Upper lobe of left lung (tissue), 6 donors: Measurements from ENCODE around the gene B4GALT1. TPM values are rescaled to one million over a fixed set of nuclear protein-coding genes. Genes with fewer than 3 reads are reported as not detected.

Source experiments
- ATAC-seq, 2 donors: fragments of 200-7000 bp; cut with Tn5 transposase; one replicate each; pipeline ENCODE4 v1.9.1; 2022; ENCODE audit warnings: mild to moderate bottlenecking in 2 of 2, moderate library complexity in 2 of 2; ENCODE audit not compliant: low FRiP score in 2 of 2
- DNase-seq, 2 donors: peaks; one replicate each; pipeline ENCODE4 v3.0.0-alpha.2; 2019 to 2020
- H3K27ac ChIP-seq, 4 donors: fragments of 200-600 bp; sonication (generic); one replicate each; pipeline ENCODE4 v1.5.1; 2016 to 2019
- H3K27me3 ChIP-seq, 4 donors: fragments of 200-600 bp; sonication (generic); one replicate each; pipeline ENCODE4 v1.5.1; 2017 to 2019
- H3K36me3 ChIP-seq, 4 donors: fragments of 200-600 bp; sonication (generic); one replicate each; pipeline ENCODE4 v1.5.1; 2016 to 2019
- H3K4me1 ChIP-seq, 4 donors: fragments of 200-600 bp; sonication (generic); one replicate each; pipeline ENCODE4 v1.5.1; 2018 to 2019
- H3K4me3 ChIP-seq, 4 donors: fragments of 200-600 bp; sonication (generic); one replicate each; pipeline ENCODE4 v1.5.1; 2017 to 2019; ENCODE audit warnings: mild to moderate bottlenecking in 2 of 4, moderate library complexity in 1 of 4
- H3K9me3 ChIP-seq, 4 donors: fragments of 200-600 bp; sonication (generic); one replicate each; pipeline ENCODE4 v1.5.1; 2018 to 2019
- EP300 ChIP-seq, 4 donors: sonication (generic); formaldehyde crosslinking; IDR thresholded peaks; one replicate each; pipeline ENCODE4 v1.5.1; 2017; ENCODE audit warnings: antibody characterized with exemption in 4 of 4, control low read depth in 2 of 4
- POLR2A ChIP-seq, 4 donors: fragments of 450-650 bp; IDR thresholded peaks; one replicate each; pipeline ENCODE4 v1.5.1; 2016 to 2017; ENCODE audit warnings: antibody characterized with exemption in 4 of 4, mild to moderate bottlenecking in 2 of 4
- POLR2AphosphoS5 ChIP-seq, 2 donors: sonication (generic); formaldehyde crosslinking; IDR thresholded peaks; one replicate each; pipeline ENCODE4 v1.5.1; 2017; ENCODE audit warnings: antibody characterized with exemption in 2 of 2
- WGBS, 2 donors: methylation state at CpG; one replicate each; pipeline ENCODE4 v1.1.5; 2017 to 2018; 5-methylcytosine and 5-hydroxymethylcytosine counted together
- total RNA-seq, 6 donors: library from RNA; depleted of rRNA in 4 of 6; stranded (reverse); fragments of >200 nt in 4 of 6; gene quantifications; one replicate each; pipeline versions ENCODE4 v1.1.0 to v1.2.1, GENCODE V29; 2016 to 2021
- TF ChIP-seq, protein P1 (sequence below), 6 experiments: fragments of 450-650 bp in 4 of 6; fragments of 200-600 bp in 2 of 6; sonication (generic) in 2 of 6; IDR thresholded peaks; one replicate each; pipeline ENCODE4 v1.5.1; 2016 to 2019; ENCODE audit warnings: antibody characterized with exemption in 6 of 6
- donor health status: DM: no; HTN: no; CAD: no; lungs with moderate emphysema.
- donor health status: DM: no; HTN: yes; CAD: no; lungs with severe emphysema.

Gene B4GALT1
- total RNA-seq, 6 donors from 2014 or later: 26.2 to 83.3 (median 70.8) TPM

DNA sequence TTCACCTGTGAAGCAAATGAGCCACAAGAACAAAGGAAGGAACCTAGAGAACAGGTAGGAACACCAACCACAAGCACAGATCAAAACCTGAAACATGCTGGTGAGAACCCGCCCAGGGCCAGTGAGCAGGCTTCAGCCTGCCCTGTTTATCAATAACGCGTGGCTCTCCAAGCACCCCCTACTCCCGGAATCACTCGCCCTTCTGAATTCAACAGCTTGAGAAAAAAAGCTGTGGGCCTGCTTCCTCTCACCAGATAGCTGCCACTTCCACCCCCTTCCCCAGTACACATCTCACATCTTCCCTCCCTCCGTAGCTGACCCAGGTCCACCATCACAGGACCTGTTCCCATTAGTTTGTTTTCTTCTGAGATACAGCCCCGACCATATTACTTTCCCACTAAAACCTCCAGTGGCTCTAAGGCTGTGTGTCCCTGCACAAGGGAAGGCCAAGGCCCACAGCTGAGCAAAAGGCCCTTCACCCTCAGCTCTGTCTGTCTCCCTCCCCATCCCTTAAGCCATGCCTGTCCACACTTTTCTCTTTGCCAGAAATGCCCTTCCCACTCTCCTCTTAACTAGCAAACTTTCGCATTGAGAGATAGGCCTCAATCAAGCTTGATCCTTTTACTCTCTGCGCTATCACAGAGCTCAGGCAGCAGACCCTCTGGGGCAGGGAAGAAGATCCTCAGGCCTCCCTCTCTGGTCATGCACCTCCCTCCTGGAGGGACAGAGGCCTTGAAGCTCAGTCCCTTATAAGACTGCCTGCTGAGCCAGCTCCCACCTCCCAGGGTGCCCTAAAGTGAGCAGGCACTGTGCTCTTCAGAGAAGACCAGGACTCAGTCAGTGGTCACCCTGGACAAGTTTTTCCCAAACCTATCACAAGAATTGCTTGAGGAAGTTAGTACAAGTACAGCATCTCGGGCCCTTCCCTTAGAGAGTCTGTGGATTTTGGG is 30.1 kb downstream of the B4GALT1 start:
- Histone ChIP-seq H3K36me3 (peaks cover 3 to 33% (median 21%) of the 10 kb centered on the region in 4 donors), H3K27ac (peak overlapping the region in 3 of 4 donors; percentile 18 to 35 (median 23)), H3K27me3 (no peaks in the 10 kb centered on the region), H3K9me3 (no peaks in the 10 kb centered on the region), H3K4me3 (no peak overlapping the region), H3K4me1 (peaks cover 63 to 79% (median 73%) of the 10 kb centered on the region in 4 donors)
- DNase-seq: peak in 1 of 2 donors; percentile 19
- no peak for TF ChIP-seq EP300 (IDR thresholded peaks at IDR 0.05)
- TF ChIP-seq, protein P1, sequence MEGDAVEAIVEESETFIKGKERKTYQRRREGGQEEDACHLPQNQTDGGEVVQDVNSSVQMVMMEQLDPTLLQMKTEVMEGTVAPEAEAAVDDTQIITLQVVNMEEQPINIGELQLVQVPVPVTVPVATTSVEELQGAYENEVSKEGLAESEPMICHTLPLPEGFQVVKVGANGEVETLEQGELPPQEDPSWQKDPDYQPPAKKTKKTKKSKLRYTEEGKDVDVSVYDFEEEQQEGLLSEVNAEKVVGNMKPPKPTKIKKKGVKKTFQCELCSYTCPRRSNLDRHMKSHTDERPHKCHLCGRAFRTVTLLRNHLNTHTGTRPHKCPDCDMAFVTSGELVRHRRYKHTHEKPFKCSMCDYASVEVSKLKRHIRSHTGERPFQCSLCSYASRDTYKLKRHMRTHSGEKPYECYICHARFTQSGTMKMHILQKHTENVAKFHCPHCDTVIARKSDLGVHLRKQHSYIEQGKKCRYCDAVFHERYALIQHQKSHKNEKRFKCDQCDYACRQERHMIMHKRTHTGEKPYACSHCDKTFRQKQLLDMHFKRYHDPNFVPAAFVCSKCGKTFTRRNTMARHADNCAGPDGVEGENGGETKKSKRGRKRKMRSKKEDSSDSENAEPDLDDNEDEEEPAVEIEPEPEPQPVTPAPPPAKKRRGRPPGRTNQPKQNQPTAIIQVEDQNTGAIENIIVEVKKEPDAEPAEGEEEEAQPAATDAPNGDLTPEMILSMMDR (IDR thresholded peaks at IDR 0.05): no peak
- WGBS, 2 donors: 68 to 82% methylated on average over 10 of the region's 10 CpGs
- no peak for ATAC-seq

DNA sequence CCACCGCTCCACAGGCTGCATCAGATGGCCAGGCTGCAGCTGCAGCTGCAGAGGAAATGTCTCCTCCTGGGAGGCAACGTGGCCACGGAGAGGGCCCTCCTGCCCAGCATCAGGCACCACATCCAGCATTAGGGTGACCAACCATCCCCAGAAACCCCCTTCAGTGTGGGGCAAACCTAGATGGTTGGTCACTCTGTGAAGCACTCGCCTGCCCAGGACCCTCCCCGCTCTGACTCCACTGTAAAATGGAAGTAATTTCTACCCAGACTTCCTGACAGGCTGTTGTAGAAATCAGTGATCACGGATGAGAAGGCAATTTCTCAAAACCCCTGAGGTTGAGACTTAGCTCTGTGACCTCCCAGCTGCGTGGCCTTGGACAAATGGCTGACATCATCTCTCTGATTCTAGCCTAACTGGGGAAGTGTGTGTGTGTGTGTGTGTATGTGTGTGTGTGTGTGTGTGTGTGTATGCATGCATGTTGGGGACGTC is 31.6 kb downstream of the B4GALT1 start:
- Histone ChIP-seq H3K27me3 (no peaks in the 10 kb centered on the region), H3K36me3 (peaks cover 3 to 48% (median 26%) of the 10 kb centered on the region in 4 donors), H3K27ac (peak overlapping the region; percentile 7 to 65 (median 24)), H3K4me3 (no peak overlapping the region), H3K9me3 (no peaks in the 10 kb centered on the region), H3K4me1 (peaks cover 63 to 79% (median 73%) of the 10 kb centered on the region in 4 donors)
- DNase-seq (peak in 1 of 2 donors; percentile 24), ATAC-seq (peak in 1 of 2 donors; percentile 3)
- 54 to 55% methylated on average over 4 to 8 of the region's 8 CpGs for WGBS, 2 donors
- TF ChIP-seq POLR2A (IDR thresholded peaks at IDR 0.05): no peak
- TF ChIP-seq, protein P1 (IDR thresholded peaks at IDR 0.05): no peak
- no peak for TF ChIP-seq EP300 (IDR thresholded peaks at IDR 0.05)
- no peak for TF ChIP-seq POLR2AphosphoS5 (IDR thresholded peaks at IDR 0.05)

DNA sequence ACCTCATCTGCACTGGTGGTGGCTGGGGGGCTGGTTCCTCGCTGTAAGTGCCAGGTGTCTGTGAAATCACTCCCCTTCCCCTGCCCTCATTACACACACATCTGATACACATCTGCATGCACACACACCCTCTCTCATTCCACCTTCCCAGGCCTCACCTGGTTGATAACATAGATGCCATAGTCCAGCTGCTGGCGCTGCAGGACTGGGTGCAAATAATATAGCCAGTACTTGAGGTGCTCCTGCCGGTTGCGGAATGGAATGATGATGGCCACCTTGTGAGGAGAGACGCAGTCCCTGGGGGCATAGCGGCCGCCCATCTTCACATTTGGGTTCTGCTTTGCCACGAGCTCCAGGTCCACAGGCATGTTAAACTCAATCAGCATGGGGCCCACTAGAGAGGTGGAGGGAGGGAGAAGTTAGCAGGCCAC is 32.1 kb downstream of the B4GALT1 start:
- peak in 1 of 2 donors; percentile 19 for DNase-seq
- TF ChIP-seq POLR2A (IDR thresholded peaks at IDR 0.05): no peak
- no peak for TF ChIP-seq EP300 (IDR thresholded peaks at IDR 0.05)
- TF ChIP-seq, protein P1 (IDR thresholded peaks at IDR 0.05): no peak
- no peak for TF ChIP-seq POLR2AphosphoS5 (IDR thresholded peaks at IDR 0.05)
- Histone ChIP-seq H3K27ac (peak overlapping the region; percentile 7 to 65 (median 24)), H3K9me3 (no peaks in the 10 kb centered on the region), H3K4me3 (no peak overlapping the region), H3K4me1 (peaks cover 63 to 79% (median 73%) of the 10 kb centered on the region in 4 donors), H3K36me3 (peaks cover 3 to 53% (median 27%) of the 10 kb centered on the region in 4 donors), H3K27me3 (no peaks in the 10 kb centered on the region)
- 95% methylated on average over 8 of the region's 8 CpGs for WGBS, 2 donors
- ATAC-seq: no peak

DNA sequence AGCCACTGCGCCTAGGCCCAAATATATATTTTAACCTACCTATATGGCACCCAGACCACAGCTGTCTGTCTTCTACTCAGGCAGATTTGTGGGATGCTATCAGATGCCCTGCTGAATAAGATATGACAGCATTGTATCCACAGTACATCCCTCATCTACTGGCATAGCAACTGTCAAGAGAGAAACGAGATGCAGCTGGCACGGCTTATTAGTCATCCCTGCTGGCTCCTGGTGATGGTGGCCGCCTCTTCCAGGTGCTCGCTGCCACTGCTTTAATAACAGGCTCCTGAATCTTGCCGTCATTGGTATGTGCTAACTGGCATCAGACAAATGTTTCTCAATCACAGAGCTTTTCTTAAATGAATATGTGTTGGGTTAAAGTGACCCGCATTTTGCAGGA is 34.0 kb downstream of the B4GALT1 start:
- TF ChIP-seq, protein P1 (IDR thresholded peaks at IDR 0.05): no peak

More for the DNA sequence above, 34.0 kb downstream of the B4GALT1 start:
- DNase-seq (peak in 1 of 2 donors; percentile 10), ATAC-seq (no peak)
- Histone ChIP-seq H3K27me3 (no peaks in the 10 kb centered on the region), H3K4me3 (no peak overlapping the region), H3K9me3 (no peaks in the 10 kb centered on the region), H3K27ac (peak overlapping the region in 1 of 4 donors; percentile 4), H3K36me3 (peaks cover 3 to 71% (median 40%) of the 10 kb centered on the region in 4 donors), H3K4me1 (peaks cover 57 to 71% (median 65%) of the 10 kb centered on the region in 4 donors)
- 94 to 95% methylated on average over 7 of the region's 7 CpGs for WGBS, 2 donors
